HG02642 (cell line): ENCODE measurements around the gene FBLN7.
"Not testable (repeated sequence)": the region's sequence is repeated elsewhere in the genome, so short reads cannot be mapped to it uniquely, and the experiment has no call there.

ENCODE experiments used
- ATAC-seq: cut with Tn5 transposase; IDR thresholded peaks from one replicate; pipeline ENCODE4 v1.9.1; 2021; ENCODE audit warnings: mild to moderate bottlenecking; ENCODE audit not compliant: unreplicated experiment, poor library complexity

The FBLN7 gene, protein sequence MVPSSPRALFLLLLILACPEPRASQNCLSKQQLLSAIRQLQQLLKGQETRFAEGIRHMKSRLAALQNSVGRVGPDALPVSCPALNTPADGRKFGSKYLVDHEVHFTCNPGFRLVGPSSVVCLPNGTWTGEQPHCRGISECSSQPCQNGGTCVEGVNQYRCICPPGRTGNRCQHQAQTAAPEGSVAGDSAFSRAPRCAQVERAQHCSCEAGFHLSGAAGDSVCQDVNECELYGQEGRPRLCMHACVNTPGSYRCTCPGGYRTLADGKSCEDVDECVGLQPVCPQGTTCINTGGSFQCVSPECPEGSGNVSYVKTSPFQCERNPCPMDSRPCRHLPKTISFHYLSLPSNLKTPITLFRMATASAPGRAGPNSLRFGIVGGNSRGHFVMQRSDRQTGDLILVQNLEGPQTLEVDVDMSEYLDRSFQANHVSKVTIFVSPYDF

DNA sequence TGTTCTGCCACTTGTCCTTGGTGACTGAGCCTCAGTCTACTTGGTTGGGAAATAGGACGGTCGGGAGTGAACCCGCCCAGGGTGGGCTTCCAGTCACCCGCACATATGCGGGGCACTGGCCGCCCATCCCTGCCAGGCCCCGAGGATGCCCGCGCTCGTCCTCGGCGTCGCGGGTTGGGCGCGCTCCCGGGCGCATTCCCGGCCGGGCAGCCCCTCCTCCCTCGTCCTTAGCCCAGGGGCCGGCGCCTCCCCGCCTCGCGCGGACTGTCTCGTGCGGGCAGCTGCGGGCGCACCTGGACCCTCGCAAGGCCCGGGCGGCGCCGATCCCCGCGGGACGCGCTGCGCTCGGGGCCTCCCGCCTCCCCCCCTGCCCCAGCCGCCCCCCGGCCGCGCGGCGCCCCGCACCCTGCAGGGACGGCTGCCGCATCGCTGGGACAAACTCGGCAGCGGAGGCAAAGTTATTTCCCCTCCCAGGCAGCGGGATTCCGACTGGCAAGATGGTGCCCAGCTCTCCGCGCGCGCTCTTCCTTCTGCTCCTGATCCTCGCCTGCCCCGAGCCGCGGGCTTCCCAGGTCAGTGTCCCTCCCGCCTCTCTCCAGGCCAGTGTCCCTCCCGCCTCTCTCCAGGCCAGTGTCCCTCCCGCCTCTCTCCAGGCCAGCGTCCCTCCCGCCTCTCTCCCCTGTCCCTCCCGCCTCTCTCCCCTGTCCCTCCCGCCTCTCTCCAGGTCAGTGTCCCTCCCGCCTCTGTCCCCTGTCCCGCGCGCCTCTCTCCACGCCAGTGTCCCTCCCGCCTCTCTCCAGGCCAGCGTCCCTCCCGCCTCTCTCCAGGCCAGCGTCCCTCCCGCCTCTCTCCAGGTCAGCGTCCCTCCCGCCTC lies at the start of gene FBLN7:
TSS of gene FBLN7 (plus strand) at position 227 of the 874 bp plus-strand sequence. CDS start at position 498, 271 bp downstream.
- no peak for ATAC-seq

DNA sequence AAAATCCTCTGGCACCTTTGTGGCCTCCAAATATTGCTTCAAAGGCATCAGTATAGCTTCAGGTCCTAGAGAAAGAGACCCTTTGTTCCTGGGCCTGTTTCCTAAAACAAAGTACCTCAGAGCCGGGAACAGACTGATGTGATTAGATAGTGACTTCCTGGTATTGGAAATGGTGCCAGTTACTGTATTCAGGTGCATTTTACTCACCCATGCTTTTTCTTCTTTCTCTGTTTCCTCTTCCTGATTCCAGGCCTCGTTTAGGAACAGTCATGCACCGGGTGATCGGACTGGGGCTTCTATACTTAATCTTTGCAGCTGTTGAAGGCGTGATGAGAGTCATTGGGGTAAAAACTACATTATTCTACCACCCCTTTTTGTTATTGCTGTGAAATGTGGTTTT lies 48.8 kb upstream of the FBLN7 start:
- ATAC-seq = no peak

DNA sequence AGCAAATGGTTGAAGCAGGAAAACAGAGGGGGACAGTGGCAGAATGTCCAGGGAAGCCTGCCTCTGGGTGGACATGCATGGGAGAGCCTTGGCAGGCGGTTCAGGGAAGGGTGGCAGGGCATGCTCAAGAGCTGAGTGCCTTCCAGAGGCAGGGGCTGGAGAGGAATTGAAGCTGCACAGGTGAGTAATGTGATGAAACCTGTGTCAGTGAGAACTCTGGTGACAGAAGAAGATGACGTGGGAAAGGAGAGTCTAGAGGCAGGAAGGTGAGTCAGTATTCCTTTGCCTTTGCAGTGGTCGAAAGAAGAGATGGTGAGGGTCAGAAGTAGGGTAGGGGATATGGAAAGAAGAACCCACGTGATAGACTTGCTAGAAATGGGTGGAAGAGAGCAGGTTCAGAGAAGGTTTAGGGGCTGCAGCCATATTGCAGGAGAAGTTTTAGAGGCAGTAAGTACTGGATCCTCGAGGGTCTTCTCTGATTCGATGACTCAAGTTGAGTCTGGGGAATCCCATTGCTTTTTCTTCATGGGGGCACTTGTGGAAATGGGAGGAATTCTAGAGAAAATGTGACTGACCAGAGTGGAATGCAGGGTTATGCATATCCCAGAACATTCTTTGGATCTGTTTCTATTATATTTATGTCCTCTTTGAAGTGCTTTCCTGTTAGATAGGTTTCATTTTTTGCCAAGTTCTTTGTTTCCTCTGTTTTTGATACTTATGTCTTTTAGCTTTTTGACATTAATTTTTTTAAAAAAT lies 45.7 kb upstream of the FBLN7 start:
- no peak for ATAC-seq

DNA sequence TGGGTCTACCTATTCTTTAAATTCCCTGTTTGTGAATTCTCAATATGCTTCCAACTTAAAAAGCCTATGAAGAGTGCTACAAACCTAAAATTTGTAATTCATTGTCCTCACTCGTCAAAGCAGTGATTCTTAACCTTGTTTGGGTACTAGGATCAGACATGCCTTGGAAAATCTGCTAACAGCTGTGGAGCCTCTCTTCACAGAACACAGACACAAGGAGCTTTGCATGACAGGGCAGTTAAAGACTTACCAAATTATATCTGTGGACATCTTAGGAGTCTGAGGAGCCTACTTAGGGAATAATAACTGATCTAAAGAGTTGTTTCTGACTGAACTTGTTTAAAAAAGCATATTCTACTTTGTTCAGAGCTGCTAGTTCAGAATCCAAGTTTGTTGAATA lies 45.0 kb upstream of the FBLN7 start:
- no peak for ATAC-seq

DNA sequence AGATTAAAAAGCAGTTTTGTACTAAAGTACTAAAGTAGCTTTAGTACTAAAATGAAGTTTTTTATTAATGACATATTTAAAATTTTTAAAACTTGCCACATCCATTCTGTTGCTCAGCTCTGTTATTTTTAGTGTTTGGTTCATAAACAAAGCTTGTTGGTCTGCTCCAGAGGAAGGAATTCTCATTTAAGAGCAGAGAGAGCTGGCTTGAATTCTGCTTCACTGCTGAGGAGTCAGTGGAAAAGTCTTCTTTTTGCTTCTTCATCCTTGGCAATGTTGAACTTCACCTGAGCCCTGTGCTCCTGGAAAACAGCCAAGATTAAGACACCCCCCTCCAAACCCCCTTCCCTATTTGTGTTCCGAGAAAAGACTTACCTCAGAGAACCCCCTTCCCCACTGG lies 42.5 kb upstream of the FBLN7 start:
- ATAC-seq = no peak

DNA sequence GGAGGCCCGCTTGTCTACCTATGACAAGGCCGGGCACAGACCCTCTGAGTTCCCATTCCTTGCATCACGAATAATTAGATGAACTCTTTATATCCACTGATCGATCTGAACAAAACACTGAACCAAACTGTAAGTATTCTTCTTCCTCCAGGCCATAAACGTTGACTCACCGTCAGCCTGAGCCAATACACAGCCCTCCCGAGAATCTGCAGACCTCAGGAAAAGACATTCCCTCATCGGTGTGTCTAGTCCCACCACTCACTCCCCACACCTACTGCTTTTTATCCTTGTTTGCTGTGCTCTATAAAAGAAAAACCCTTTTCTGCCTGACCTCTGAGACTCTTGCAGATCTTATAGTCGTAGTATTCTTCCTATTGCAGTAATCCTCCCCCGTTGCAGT lies 42.1 kb upstream of the FBLN7 start:
- no peak for ATAC-seq

DNA sequence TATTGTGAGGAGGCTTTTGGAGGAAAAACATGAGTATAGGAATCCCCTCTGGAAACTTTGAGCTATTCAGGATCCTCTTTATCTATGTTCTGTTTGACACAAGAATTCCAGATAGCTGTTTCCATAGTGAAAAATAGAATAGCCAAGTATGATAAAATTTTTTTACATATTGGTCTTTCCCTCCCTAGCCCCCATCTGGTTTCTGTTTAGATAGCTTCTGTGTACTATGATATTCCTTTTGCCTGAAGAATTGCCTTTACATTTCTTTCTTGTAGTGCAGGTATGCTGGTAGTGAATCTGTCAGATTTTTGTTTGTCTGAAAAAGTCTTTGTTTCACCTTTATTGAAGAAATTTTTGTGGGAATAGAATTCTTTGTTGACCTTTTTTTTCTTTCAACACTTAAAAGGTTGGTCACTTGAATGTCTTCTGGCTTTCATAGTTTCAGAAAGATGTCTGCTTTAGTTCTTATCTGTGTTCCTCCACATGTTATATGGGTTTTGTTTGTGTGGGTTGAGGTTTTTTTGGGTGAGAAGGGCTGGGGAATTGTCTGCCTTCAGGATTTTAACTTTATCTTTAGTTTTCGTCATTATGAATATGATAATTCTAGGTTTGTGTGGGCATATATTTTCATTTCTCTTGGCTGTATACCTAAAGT lies 29.9 kb upstream of the FBLN7 start:
- no peak for ATAC-seq

DNA sequence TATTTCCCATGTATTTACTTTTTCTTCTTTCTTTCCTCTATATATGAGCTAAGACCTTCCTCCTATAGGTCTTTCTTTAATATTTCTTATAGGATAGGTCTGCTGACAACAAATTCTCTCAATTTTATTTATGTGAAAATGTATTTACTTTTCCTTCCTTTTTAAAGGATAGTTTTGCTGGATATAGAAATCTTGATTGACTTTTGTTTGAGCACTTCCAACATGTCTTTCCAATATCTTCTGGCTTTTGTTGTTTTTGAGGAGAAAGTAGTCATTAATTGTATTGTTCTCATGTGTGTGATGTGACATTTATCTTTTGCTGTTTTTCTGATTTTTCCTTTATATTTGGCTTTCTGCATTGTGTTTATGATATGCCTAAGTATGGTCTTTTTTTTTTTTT lies 28.9 kb upstream of the FBLN7 start:
- ATAC-seq = no peak

DNA sequence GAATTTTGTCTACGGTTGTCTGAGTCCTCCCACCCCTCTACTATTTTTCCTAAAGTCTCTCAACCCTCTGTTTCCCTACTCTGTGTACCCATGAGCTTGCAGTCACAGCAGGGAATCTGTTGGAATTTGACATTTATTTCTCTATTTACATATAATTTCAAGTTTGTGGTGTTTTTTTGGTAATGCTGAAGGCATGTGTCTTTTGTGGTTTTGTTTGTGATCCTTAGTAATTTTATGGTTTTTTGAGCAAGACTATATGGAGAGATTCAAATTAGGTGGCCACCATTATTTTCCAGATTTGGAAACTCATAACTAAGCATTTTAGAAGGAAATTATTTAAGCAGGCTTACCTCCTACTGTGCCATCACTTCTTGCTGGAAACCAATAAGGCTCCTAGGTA lies 27.2 kb upstream of the FBLN7 start:
- ATAC-seq = no peak

DNA sequence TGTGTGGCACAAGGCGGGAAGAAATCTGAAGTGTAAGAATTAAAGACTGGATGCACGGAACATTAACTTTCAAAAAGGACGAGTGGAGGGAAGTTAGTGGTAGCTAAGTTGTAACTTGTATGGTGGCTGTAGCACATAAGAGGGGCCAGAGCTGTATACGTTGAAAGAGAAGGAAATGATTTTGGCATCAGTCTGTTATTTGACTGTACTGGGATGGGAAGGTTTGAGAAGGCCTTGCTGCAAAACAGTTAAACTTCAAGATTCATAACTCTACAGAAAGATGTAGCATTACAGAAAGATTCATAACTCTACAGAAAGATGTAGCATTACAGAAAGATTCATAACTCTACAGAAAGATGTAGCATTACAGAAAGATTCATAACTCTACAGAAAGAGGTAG lies 24.8 kb upstream of the FBLN7 start:
- ATAC-seq = not testable (repeated sequence)

DNA sequence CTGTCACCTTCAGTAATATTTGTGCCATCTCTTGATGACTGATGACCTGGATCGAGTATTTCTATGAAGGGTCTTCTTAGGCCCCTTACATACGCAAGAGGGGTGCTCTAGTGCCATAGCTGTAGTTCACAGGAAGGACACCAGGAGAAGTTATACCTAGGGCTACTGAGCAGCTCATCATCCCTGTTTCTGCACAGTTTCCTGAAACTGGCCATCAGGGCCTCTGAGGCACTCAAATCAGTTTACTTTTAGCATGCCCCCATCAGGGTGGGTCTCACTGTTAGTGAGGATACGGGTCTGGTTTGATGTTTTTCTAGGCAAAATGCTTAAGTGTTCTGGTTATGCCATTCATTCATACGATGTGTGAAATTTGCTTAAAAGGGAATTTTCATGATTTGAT lies 20.0 kb upstream of the FBLN7 start:
- no peak for ATAC-seq

DNA sequence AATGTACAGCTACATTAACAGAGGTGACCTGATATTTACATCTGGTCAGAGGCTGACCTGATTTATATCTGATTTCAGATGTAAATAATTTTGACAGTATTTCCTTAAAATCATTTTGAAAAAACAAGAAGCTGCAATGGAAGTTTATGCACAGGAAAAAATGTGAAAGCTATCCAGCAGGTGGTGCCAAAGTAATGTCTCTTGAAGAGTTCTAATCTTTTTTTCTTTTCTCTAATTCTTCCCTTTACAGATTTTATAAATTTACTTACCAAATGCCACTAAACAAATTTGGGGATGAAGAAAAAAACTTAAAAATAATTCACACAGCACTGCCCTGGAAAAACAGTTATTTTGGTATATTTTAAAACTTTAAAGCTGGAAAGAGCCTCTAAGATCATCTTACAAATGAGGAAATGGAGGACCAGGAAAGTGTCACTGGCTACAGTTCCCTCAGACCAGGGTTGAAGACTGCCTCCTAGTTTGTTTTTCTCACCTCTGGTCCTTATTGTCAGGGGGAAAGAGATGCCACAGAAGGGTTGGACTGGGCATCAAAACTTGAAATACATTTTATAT lies 16.4 kb upstream of the FBLN7 start:
- ATAC-seq = no peak

DNA sequence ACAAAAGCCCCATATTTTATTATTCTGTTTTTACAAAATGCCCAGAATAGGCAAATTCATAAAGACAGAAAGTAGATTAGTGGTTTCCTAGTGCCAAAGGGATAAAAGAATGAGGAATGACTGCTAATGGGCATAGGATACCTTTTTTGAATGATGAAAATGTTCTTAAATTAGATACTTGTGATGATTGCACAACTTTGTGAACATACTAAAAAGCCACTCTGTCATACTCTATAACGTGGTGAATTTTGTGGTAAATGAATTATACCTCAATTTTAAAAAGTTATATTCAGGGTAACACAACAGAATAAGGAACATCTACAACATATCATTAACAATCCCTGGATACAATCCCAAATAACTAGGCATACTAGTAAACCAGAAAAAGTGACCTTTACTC lies 9.1 kb upstream of the FBLN7 start:
- no peak for ATAC-seq

DNA sequence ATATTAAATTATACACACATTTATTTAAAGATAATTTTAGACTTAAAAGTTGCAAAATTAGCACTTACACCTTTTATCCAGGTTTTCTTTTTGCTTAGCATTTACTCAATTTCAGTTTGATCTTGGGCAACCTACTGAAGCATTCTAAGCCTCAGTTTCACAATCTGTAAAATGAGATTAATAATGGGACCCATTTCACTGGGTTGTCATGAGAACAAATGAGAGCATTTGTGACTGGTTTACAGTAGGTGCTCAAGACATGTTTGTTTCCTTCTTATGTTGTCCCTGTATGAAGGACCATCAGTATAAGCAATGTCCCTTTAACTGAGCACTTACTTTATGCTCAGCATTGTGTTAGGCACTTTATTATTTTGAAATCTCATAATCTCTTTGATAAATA lies 4.8 kb upstream of the FBLN7 start:
- no peak for ATAC-seq

DNA sequence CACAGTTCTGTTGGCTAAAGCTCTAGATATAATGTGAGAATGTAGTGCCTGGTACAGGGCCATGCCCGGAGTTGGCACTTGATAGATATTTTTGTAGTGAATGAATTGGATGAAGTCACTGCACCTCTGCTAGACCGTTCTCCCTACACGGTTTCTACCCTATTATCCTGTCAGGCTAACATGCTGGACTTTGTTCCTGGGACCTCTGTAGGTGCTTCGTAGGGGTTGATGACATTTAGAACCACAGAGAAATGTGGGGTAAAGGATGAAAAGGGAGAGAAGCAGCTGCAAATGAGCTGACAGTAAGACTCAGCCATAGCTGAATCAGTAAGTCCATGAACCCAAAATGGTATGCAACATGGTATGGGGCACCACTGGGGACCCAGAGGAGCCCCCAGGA lies 4.1 kb upstream of the FBLN7 start:
- ATAC-seq = no peak

DNA sequence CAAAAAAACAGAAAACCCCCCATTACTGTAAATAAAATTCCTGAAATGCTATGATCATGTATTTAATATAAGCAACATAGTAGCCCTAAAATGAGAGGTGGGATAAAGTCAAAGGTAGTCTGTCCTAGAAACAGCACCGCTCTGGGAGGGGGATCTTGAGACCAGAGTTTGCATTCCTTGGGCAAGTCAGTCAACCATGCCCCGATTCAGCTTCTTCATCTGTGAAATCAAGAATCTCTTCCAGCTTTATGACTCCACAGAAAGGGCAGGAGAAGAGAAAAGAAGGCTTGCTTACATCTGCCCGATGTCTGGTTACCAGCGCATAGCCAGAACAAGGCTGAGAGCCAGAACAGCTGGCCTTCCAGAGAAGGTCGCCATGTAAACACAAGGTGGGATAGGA lies 2.1 kb upstream of the FBLN7 start:
- no peak for ATAC-seq

DNA sequence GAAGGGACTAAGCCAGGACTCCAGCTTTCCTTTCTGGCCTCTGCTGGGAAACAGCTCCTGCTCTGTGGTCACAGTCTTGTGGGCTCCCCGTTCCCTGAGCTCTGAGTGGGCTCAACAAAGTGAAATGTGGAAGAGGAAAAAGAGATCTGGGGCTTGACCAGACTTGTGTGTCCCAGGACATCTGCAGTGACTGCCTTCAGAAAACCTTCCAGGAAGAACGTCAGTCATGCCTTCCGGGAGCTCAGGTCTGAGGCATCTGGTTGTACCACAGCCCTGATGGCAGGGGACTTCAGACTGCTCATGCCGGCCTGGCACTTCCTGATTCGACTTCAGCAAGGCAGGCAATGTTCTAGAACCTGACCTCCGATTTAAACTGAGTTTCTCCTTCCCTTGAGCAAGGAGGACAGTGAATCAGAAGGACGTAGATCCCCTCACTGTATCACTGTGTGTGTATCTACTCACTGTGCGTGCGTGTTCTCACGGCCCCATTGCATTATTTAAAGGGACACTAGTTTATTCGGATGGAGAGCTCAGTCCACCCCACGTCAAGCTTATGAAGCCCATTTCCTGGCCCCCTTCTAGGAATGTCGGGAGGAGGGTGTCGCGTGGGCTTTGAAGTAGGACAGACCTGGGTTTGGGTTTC lies 548 bp upstream of the FBLN7 start:
- ATAC-seq = no peak

DNA sequence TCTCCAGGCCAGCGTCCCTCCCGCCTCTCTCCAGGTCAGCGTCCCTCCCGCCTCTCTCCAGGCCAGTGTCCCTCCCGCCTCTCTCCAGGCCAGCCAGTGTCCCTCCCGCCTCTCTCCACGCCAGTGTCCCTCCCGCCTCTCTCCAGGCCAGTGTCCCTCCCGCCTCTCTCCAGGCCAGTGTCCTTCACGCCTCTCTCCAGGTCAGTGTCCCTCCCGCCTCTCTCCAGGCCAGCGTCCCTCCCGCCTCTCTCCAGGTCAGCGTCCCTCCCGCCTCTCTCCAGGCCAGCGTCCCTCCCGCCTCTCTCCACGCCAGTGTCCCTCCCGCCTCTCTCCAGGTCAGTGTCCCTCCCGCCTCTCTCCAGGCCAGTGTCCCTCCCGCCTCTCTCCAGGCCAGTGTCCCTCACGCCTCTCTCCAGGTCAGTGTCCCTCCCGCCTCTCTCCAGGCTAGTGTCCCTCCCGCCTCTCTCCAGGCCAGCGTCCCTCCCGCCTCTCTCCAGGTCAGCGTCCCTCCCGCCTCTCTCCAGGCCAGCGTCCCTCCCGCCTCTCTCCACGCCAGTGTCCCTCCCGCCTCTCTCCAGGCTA lies 939 bp downstream of the FBLN7 start:
- not testable (repeated sequence) for ATAC-seq

DNA sequence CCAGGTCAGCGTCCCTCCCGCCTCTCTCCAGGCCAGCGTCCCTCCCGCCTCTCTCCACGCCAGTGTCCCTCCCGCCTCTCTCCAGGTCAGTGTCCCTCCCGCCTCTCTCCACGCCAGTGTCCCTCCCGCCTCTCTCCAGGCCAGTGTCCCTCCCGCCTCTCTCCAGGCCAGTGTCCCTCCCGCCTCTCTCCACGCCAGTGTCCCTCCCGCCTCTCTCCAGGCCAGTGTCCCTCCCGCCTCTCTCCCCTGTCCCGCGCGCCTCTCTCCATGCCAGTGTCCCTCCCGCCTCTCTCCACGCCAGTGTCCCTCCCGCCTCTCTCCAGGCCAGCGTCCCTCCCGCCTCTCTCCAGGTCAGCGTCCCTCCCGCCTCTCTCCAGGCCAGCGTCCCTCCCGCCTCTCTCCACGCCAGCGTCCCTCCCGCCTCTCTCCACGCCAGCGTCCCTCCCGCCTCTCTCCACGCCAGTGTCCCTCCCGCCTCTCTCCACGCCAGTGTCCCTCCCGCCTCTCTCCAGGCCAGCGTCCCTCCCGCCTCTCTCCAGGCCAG lies 1.5 kb downstream of the FBLN7 start:
- not testable (repeated sequence) for ATAC-seq
